Hindlimb muscle (tissue), 1 donor: ENCODE results near the gene MOB3B. TPM values are rescaled to one million over a fixed set of nuclear protein-coding genes. Genes with fewer than 3 reads are reported as not detected.
"Not testable (repeated sequence)": the region's sequence is repeated elsewhere in the genome, so short reads cannot be mapped to it uniquely, and the experiment has no call there.

Source experiments
- DNase-seq: peaks from one replicate; pipeline ENCODE4 v3.0.0-alpha.2; 2013
- polyA plus RNA-seq: library from polyadenylated mRNA; unstranded; fragments of 120-200 nt; gene quantifications from one replicate; pipeline ENCODE4 v1.2.1, GENCODE V29; 2013; ENCODE audit not compliant: insufficient read length

MOB3B gene
- polyA plus RNA-seq, 1 donor: 1.5 TPM

DNA sequence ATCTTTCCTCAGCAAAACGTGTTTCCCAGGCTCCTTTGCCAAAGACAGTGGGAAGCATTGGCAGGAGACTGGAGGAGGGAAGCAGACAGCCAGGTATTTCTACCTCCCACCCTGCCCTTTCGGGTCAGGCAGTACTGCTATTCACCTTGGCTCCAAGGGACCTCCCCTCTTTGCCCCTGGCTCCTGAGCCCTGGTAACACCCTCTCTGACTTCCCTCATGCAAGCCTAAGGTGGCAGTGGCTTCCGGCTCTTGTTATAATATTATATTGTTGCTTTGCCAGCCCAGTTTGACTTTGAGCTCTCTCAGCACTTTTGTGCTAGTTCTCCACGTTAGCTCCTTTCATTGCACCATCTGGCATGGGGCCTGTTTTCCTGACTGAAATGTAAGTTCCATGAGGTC lies 87.2 kb downstream of the MOB3B start:
- no peak for DNase-seq

DNA sequence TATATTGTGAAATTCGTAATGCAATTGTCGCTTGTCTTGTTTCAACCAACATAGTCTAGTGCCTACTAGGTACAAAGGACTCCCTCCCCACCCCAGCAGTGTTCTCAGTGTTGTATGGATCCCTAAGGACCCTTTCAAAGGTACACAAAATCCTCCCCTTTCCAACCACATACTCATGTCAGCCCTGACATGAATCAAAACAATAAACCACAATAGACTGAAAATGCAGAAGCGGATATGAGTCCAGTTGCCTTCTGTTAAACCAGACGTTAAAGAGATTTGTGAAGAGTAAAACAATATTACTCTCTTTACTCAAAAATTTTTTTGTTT lies 87.9 kb downstream of the MOB3B start:
- DNase-seq: no peak

GRCh38 chr9:27440888-27441740 lies 88.5 kb downstream of the MOB3B start:
- no peak for DNase-seq

DNA sequence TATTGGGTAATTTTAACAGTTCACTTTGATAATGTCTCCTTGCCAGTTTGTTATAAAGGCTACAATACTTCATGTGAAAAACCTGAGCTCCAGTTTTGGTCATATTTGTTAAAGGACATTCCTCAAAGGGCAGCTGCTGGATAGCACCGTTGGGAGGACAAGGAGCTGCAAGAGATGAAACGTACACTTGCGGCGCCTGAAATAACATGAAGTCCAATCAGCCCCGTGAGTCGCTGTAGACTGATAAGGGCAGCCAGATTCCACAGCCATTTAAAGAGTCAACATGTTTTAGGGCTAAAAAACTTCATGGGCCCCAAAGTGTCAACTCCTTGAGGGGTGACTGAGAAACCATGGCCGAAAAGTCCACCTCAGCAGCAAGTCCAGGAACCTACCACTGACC lies 91.1 kb downstream of the MOB3B start:
- no peak for DNase-seq

GRCh38 chr9:27437652-27438373 lies 91.8 kb downstream of the MOB3B start:
- no peak for DNase-seq

DNA sequence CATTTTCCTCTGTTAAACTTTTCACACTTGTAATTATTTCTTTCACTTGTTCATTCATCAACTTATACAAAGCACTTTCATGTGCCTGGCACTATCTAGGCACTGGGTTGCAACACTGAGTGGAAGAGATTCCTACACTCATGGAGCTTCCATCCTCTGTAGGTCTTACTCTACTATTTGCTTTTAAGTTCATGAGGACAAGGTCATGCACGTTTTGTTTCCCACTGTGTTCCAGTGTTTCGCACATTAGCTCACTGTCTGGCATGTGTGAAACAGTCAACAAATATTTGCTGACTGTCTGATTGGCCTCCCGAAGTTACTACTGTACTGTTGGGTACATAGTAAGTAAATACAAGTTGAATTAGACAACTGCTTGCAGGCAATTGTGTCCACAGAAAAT lies 93.4 kb downstream of the MOB3B start:
- DNase-seq: no peak

DNA sequence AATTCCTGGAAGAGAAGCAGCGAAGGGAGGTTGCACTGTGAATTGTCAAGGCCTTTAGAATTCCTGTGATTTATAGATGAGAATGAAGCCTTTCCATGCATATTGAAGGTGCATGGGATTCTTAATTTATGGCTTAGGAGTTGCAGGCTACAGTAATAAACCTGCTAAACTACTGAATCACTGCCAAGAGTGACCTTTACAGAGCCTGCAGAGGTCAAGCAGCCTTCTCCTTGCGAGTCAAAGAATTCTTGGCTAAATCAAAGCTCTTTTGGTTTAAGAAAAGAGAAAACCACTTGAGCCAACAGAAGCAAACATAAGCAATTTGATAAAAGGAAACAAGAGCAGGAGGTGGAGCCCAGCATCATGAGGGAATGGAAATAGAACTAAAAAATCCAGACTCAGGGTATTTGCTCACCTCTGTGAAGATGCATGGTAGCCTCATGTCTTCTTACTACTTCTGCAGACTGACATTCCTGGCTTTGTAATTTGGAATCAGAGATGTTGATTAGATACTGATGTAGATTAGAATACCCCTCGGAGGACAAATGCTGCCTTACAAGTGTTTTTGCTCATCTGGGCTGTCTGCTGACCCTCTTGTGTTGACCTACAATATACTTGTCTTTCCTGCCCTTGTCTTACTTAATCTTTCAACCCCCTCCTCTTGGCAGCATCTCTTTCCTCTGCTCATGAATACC lies 95.8 kb downstream of the MOB3B start:
- no peak for DNase-seq

GRCh38 chr9:27432308-27432707 lies 97.3 kb downstream of the MOB3B start:
- no peak for DNase-seq

DNA sequence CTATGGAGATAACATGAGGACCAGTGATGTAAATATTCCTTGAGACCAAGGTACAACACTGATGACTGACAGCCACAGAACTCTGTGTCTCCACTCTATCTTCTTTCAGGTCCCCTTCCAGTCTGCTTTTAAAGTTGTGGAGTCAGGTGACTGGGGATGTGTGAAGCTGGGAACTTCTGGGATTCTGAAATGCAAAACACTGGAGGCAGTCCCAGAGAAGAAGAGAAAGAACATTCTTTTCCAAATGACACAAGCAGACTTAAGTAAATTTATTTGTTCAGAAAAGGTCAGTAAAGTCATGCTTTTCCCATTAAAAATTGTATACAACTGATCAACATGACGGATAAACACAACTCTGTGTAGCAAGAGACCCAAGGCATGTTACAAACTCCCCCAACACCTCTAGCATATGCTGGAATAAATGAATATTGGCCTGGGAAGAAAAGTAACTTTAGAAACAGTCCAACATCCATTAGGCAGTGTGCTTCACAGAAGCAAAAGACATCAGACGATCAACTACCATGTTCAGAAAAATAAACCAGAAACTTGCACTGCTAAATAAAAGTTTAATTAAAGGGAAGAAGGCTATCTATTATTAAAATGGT lies 98.0 kb downstream of the MOB3B start:
- DNase-seq: no peak

DNA sequence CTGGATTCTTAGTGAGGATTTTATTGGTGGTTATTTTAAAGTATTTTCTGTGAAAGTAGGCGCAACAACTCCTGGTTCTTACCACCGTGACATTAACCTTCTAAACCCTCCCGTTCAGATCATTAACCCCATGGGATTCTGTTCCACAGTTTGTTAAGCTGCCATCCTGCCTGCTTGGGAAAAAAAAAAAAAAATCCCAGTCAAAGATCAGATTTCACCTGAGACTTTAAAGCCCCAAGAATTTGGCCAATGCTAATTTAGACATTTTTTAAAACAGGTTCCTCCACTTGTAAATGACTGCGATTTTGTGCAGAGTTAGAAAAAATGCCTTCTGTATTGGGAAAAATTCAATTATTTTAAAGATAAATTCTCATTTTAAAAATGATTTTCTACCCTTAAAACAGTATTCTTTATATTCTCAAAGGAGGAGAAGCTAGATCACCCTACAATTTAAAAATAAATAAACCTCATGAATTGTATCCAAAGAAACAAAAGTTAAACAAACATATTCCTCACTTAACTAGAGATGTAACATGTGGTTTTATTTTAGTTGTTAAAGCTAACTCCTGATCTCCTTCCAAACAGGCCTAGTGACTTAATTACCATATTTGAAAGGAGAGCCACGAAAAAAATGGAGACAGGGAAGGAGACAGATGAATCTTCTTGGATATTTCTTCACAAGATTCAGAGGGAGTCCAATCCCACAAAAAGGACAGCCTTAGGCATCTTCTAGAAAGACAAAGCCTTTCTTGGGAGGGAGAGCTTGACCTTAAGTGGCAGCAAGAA lies 98.7 kb downstream of the MOB3B start:
- DNase-seq: no peak

DNA sequence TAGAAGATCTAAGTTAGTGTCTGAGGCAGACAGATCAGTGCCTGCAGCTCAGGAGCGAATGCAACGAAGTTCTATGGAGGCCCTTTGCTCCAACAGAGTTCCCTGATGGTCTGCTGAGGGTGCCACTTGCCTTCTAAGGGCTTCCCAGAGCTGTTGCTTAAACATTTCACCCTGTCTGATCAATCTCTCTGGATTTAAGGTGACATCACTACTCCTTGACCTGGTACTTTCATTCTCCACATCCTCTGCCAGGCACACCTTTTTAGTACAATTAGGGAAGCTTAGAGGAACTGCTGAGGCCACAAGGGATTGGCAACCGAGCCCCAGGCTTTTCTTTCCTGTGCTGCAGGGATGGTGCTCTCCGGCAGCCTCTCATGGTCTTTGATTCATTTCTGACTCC lies 99.7 kb downstream of the MOB3B start:
- DNase-seq: no peak

DNA sequence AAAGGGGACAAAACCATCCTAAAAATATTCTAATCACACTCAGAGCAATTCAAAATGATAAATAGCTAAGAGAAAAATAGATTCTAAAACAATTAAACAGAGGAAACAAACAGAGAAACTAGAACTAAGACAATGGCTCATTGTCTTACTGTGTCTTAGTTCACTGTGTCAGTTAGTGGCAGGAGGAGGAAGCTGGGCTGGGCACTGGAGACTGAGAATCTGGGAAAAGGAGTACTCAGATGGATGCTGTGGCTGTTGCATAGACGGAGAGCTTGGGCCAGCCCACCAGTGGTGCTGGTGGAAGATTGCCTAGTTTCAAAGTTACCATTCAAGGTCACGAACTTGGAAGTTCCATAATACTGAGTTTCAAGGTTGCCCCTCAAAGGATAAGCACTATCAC lies 100.2 kb downstream of the MOB3B start:
- DNase-seq: no peak

GRCh38 chr9:27428551-27428950 lies 101.1 kb downstream of the MOB3B start:
- no peak for DNase-seq

DNA sequence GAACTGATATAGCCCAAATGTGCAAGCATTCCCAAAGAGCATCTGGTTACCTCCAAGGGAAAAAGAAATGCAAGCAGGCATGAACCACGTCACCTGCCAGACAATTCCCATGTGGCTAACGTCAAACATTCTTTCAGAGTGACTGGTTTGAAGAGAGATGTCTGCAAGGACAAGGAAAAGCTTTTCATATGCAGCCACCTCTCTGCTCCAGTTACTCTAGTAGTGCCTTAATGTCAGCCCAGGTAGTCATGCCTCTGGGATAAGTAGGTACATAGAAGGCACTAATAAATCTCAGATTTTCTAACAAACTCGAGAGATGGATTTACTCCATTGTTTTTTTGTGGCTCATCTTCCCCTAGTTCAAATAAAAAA lies 102.4 kb downstream of the MOB3B start:
- no peak for DNase-seq

GRCh38 chr9:27426511-27427271 lies 102.9 kb downstream of the MOB3B start:
- no peak for DNase-seq

- DNase-seq: no peak
These were observed 103.6 kb downstream of the MOB3B start for GRCh38 chr9:27425827-27426510.

DNA sequence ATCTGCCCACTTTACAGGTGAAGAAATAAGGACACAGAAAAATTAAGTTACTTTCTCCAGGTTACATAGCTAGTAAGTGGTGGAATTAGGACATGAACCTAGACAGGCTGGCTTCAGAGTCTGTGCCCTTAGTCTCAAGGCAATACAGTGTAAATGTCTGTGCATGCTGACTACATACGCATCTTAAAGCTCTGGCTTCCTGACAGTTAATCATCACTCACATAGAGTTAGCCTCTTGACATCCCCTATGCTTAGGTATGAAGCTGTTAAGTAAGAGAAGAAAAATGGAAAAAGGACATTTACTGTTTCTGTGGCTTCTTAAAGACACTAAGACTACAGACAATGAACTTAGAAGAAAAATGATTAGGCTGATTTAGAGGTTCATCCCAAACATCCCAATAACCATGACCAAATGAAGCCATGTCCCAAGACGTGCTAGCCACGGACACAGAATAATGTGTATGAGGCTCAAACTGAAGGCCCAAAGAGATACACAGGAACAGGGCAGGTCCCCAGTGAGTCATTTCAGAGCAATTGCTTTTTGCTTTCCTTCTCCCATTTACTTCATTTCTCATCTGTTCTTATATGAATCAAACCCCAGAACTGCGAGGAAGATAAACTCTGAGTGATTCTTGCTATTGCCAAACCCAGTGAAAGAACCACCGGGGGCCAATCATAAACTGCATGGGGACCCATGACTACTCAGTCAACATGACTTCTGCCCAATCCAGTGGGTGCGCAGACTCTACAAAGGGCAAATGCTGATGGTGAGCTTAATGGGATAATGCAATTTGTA lies 105.5 kb downstream of the MOB3B start:
- no peak for DNase-seq

GRCh38 chr9:27422279-27422834 lies 107.3 kb downstream of the MOB3B start:
- DNase-seq: no peak

DNA sequence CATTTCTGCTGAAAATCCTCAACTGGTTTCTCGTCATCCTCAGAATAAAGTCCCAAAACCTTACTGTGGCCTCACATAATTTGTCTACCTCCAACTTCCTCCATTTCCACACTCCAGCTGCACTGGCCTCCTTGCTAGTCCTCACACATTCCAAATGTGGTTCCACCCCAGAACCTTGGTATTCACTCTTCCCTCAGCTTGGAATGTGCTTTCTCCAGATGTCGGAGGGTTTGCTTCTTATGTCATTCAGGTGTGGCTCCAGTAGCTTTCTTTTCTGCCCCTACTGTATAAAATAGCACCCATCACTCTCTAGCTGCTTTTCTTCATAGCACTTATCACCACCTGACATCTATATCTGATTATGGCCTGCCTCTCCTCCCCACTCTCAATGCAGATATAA lies 108.0 kb downstream of the MOB3B start:
- no peak for DNase-seq

DNA sequence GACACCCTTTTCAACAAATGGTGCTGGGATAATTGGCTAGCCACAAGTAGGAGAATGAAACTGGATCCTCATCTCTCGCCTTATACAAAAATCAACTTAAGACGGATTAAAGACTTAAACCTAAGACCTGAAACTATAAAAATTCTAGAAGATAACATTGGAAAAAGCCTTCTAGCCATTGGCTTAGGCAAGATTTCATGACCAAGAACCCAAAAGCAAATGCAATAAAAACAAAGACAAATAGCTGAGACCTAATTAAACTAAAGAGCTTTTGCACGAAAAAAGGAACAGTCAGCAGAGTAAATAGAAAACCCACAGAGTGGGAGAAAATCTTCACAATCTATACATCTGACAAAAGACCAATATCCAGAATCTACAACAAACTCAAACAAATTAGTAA lies 110.1 kb downstream of the MOB3B start:
- DNase-seq: not testable (repeated sequence)
